ENCODE data around the gene SCART1. TPM values are rescaled to one million over a fixed set of nuclear protein-coding genes. Genes with fewer than 3 reads are reported as not detected.

Gene SCART1
- total RNA-seq, 1 donor from 2014 or later: 3.8 TPM

GRCh38 chr10:133420028-133420427 lies 33.7 kb upstream of the SCART1 start:
- H3K4me3 Mint-ChIP-seq (ENCODE audit: unreplicated experiment): no peak overlapping the region
- no peak overlapping the region for H3K27ac Mint-ChIP-seq (ENCODE audit: unreplicated experiment)
- no peak for DNase-seq
- H3K9me3 Mint-ChIP-seq (ENCODE audit: unreplicated experiment): peaks cover 17% of the 10 kb centered on the region
- peaks cover 13% of the 10 kb centered on the region for H3K36me3 Mint-ChIP-seq (ENCODE audit: unreplicated experiment)
- no peaks in the 10 kb centered on the region for H3K4me1 Mint-ChIP-seq (ENCODE audit: low read depth, unreplicated experiment)
- no peak for TF ChIP-seq CTCF (IDR thresholded peaks at IDR 0.05; ENCODE audit: partially characterized antibody, unreplicated experiment)
- peaks cover 12% of the 10 kb centered on the region for H3K27me3 Mint-ChIP-seq (ENCODE audit: unreplicated experiment)

GRCh38 chr10:133420579-133420978 lies 33.2 kb upstream of the SCART1 start:
- TF ChIP-seq CTCF (IDR thresholded peaks at IDR 0.05; ENCODE audit: partially characterized antibody, unreplicated experiment): no peak
- Mint-ChIP-seq H3K27ac (ENCODE audit: unreplicated experiment) (no peak overlapping the region), H3K4me1 (ENCODE audit: low read depth, unreplicated experiment) (no peaks in the 10 kb centered on the region), H3K9me3 (ENCODE audit: unreplicated experiment) (peaks cover 12% of the 10 kb centered on the region), H3K27me3 (ENCODE audit: unreplicated experiment) (peaks cover 9% of the 10 kb centered on the region), H3K4me3 (ENCODE audit: unreplicated experiment) (no peak overlapping the region), H3K36me3 (ENCODE audit: unreplicated experiment) (peaks cover 7% of the 10 kb centered on the region)
- no peak for DNase-seq

- no peak for TF ChIP-seq CTCF (IDR thresholded peaks at IDR 0.05; ENCODE audit: partially characterized antibody, unreplicated experiment)
- no peak overlapping the region for H3K4me3 Mint-ChIP-seq (ENCODE audit: unreplicated experiment)
- peaks cover 6% of the 10 kb centered on the region for H3K9me3 Mint-ChIP-seq (ENCODE audit: unreplicated experiment)
- H3K36me3 Mint-ChIP-seq (ENCODE audit: unreplicated experiment): no peaks in the 10 kb centered on the region
- no peak for DNase-seq
- H3K27me3 Mint-ChIP-seq (ENCODE audit: unreplicated experiment): peaks cover 8% of the 10 kb centered on the region
- H3K4me1 Mint-ChIP-seq (ENCODE audit: low read depth, unreplicated experiment): no peaks in the 10 kb centered on the region
- H3K27ac Mint-ChIP-seq (ENCODE audit: unreplicated experiment): no peak overlapping the region
Observed at GRCh38 chr10:133421336-133422222, 32.2 kb upstream of the SCART1 start.

GRCh38 chr10:133422223-133422806 lies 31.4 kb upstream of the SCART1 start:
- Mint-ChIP-seq H3K27me3 (ENCODE audit: unreplicated experiment) (peaks cover 8% of the 10 kb centered on the region), H3K36me3 (ENCODE audit: unreplicated experiment) (no peaks in the 10 kb centered on the region), H3K27ac (ENCODE audit: unreplicated experiment) (no peak overlapping the region), H3K4me3 (ENCODE audit: unreplicated experiment) (no peak overlapping the region), H3K4me1 (ENCODE audit: low read depth, unreplicated experiment) (no peaks in the 10 kb centered on the region), H3K9me3 (ENCODE audit: unreplicated experiment) (peaks cover 6% of the 10 kb centered on the region)
- no peak for TF ChIP-seq CTCF (IDR thresholded peaks at IDR 0.05; ENCODE audit: partially characterized antibody, unreplicated experiment)
- DNase-seq: no peak

Data from glutamatergic neuron (in vitro differentiated cells).